IMR-90 (cell line): ENCODE measurements around the gene CELSR1.

ENCODE experiments used
- BHLHE40 ChIP-seq: fragments of 150-350 bp; IDR thresholded peaks from 2 replicates; pipeline ENCODE4 v1.6.1; 2016; ENCODE audit warnings: mild to moderate bottlenecking, low read depth, low read length
- CEBPB ChIP-seq: IDR thresholded peaks from 2 replicates; pipeline ENCODE4 v1.6.1; 2012; ENCODE audit warnings: low read depth, low read length, improper control_type of control experiment
- FOS ChIP-seq: fragments of 150-350 bp; IDR thresholded peaks from 2 replicates; pipeline ENCODE4 v1.6.1; 2016; ENCODE audit warnings: low read depth, low read length
- MAFK ChIP-seq: IDR thresholded peaks from 2 replicates; pipeline ENCODE4 v1.6.1; 2012; ENCODE audit warnings: low read depth, low read length, improper control_type of control experiment
- MAZ ChIP-seq: IDR thresholded peaks from 2 replicates; pipeline ENCODE4 v1.6.1; 2012; ENCODE audit warnings: low read depth, mild to moderate bottlenecking, low read length, improper control_type of control experiment, moderate library complexity, borderline replicate concordance
- MXI1 ChIP-seq: IDR thresholded peaks from 2 replicates; pipeline ENCODE4 v1.6.1; 2012; ENCODE audit warnings: low read depth, mild to moderate bottlenecking, low read length, moderate library complexity, borderline replicate concordance
- NFE2L2 ChIP-seq: fragments of 150-350 bp; IDR thresholded peaks from 2 replicates; pipeline ENCODE4 v1.6.1; 2016; ENCODE audit warnings: low read depth, mild to moderate bottlenecking, low read length
- POLR2A ChIP-seq: IDR thresholded peaks from 2 replicates; pipeline ENCODE4 v1.6.1; 2012; ENCODE audit warnings: mild to moderate bottlenecking, low read depth, low read length
- RAD21 ChIP-seq: IDR thresholded peaks from 2 replicates; pipeline ENCODE4 v1.6.1; 2012; ENCODE audit warnings: low read length, improper control_type of control experiment
- RCOR1 ChIP-seq: IDR thresholded peaks from 2 replicates; pipeline ENCODE4 v1.6.1; 2012; ENCODE audit warnings: mild to moderate bottlenecking, low read length, improper control_type of control experiment; ENCODE audit not compliant: insufficient replicate concordance
- RFX5 ChIP-seq: IDR thresholded peaks from 2 replicates; pipeline ENCODE4 v1.8.0; 2012; ENCODE audit warnings: low read depth, mild to moderate bottlenecking, low read length, moderate library complexity
- SMC3 ChIP-seq: fragments of 150-350 bp; IDR thresholded peaks from 2 replicates; pipeline ENCODE4 v1.6.1; 2016; ENCODE audit warnings: low read depth, mild to moderate bottlenecking, antibody characterized with exemption, low read length, moderate library complexity
- TF ChIP-seq, protein P1 (sequence below): conservative IDR thresholded peaks from 2 replicates; pipeline ENCODE4 v1.5.1; 2012; ENCODE audit warnings: mild to moderate bottlenecking, low read depth, low read length, improper control_type of control experiment
- TF ChIP-seq, protein P2 (sequence below): fragments of 150-350 bp; IDR thresholded peaks from 2 replicates; pipeline ENCODE4 v1.6.1; 2016; ENCODE audit warnings: low read depth, mild to moderate bottlenecking, low read length, moderate library complexity, borderline replicate concordance

- TF ChIP-seq POLR2A (no peak), MAFK (no peak), MAZ (no peak), FOS (no peak), RAD21 (no peak), SMC3 (no peak), NFE2L2 (no peak), RCOR1 (no peak), BHLHE40 (no peak), CEBPB (no peak), MXI1 (no peak), RFX5 (no peak)
- TF ChIP-seq, protein P1, sequence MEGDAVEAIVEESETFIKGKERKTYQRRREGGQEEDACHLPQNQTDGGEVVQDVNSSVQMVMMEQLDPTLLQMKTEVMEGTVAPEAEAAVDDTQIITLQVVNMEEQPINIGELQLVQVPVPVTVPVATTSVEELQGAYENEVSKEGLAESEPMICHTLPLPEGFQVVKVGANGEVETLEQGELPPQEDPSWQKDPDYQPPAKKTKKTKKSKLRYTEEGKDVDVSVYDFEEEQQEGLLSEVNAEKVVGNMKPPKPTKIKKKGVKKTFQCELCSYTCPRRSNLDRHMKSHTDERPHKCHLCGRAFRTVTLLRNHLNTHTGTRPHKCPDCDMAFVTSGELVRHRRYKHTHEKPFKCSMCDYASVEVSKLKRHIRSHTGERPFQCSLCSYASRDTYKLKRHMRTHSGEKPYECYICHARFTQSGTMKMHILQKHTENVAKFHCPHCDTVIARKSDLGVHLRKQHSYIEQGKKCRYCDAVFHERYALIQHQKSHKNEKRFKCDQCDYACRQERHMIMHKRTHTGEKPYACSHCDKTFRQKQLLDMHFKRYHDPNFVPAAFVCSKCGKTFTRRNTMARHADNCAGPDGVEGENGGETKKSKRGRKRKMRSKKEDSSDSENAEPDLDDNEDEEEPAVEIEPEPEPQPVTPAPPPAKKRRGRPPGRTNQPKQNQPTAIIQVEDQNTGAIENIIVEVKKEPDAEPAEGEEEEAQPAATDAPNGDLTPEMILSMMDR: no peak
- TF ChIP-seq, protein P2, sequence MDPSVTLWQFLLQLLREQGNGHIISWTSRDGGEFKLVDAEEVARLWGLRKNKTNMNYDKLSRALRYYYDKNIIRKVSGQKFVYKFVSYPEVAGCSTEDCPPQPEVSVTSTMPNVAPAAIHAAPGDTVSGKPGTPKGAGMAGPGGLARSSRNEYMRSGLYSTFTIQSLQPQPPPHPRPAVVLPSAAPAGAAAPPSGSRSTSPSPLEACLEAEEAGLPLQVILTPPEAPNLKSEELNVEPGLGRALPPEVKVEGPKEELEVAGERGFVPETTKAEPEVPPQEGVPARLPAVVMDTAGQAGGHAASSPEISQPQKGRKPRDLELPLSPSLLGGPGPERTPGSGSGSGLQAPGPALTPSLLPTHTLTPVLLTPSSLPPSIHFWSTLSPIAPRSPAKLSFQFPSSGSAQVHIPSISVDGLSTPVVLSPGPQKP: no peak
Observed at GRCh38 chr22:46507451-46508425, 29.7 kb downstream of the CELSR1 start.
